HepG2 (cell line): ENCODE results near the gene GNL3. TPM values are rescaled to one million over a fixed set of nuclear protein-coding genes. Genes with fewer than 3 reads are reported as not detected.

ENCODE experiments used
- BRD4 ChIP-seq: sonication (generic); formaldehyde crosslinking; IDR thresholded peaks from 2 replicates; pipeline ENCODE4 v1.4.0; 2020; ENCODE audit warnings: missing genetic modification reagents
- DNMT1 ChIP-seq: sonication (generic); formaldehyde crosslinking; IDR thresholded peaks from 2 replicates; pipeline ENCODE4 v1.5.1; 2020; ENCODE audit warnings: mild to moderate bottlenecking, missing genetic modification reagents
- EED ChIP-seq: sonication (generic); formaldehyde crosslinking; IDR thresholded peaks from 2 replicates; pipeline ENCODE4 v1.5.0; 2020; ENCODE audit warnings: mild to moderate bottlenecking, missing genetic modification reagents
- ESRRA ChIP-seq: sonication (generic); formaldehyde crosslinking; IDR thresholded peaks from 2 replicates; pipeline ENCODE4 v1.5.1; 2020; ENCODE audit warnings: mild to moderate bottlenecking, low read depth, missing genetic modification reagents
- FOXC1 ChIP-seq: sonication (generic); formaldehyde crosslinking; IDR thresholded peaks from 2 replicates; pipeline ENCODE4 v1.8.0; 2022; ENCODE audit warnings: mild to moderate bottlenecking, missing genetic modification reagents, borderline replicate concordance
- KDM5B ChIP-seq: sonication (generic); formaldehyde crosslinking; IDR thresholded peaks from 2 replicates; pipeline ENCODE4 v1.4.0; 2020; ENCODE audit warnings: missing genetic modification reagents, mild to moderate bottlenecking, borderline replicate concordance
- MAF1 ChIP-seq: sonication (generic); formaldehyde crosslinking; IDR thresholded peaks from 2 replicates; pipeline ENCODE4 v1.5.0; 2020; ENCODE audit warnings: missing genetic modification reagents, borderline replicate concordance
- NR3C1 ChIP-seq: sonication (generic); formaldehyde crosslinking; IDR thresholded peaks from 2 replicates; pipeline ENCODE4 v1.4.0; 2020; ENCODE audit warnings: missing genetic modification reagents
- RXRA ChIP-seq: sonication (generic); formaldehyde crosslinking; IDR thresholded peaks from 2 replicates; pipeline ENCODE4 v1.5.1; 2020; ENCODE audit warnings: missing genetic modification reagents
- SUZ12 ChIP-seq: fragments of 150-350 bp; IDR thresholded peaks from 2 replicates; pipeline ENCODE4 v1.6.1; 2014; ENCODE audit warnings: low read depth, low read length
- TBP ChIP-seq: sonication (generic); formaldehyde crosslinking; IDR thresholded peaks from 2 replicates; pipeline ENCODE4 v1.5.0; 2020; ENCODE audit warnings: missing genetic modification reagents
- ZFP62 ChIP-seq: sonication (generic); formaldehyde crosslinking; IDR thresholded peaks from 2 replicates; pipeline ENCODE4 v1.4.0; 2020; ENCODE audit warnings: missing genetic modification reagents
- ZFP91 ChIP-seq: sonication (generic); formaldehyde crosslinking; IDR thresholded peaks from 2 replicates; pipeline ENCODE4 v1.9.0; 2022; ENCODE audit warnings: missing genetic modification reagents, mild to moderate bottlenecking, borderline replicate concordance
- ZIK1 ChIP-seq: sonication (generic); formaldehyde crosslinking; IDR thresholded peaks from 2 replicates; pipeline ENCODE4 v1.5.0; 2020; ENCODE audit warnings: mild to moderate bottlenecking, low read depth, missing genetic modification reagents, borderline replicate concordance
- ZMYM4 ChIP-seq: sonication (generic); formaldehyde crosslinking; IDR thresholded peaks from 2 replicates; pipeline ENCODE4 v1.8.1; 2023; ENCODE audit warnings: mild to moderate bottlenecking, missing genetic modification reagents
- ZNF143 ChIP-seq: sonication (generic); formaldehyde crosslinking; IDR thresholded peaks from 2 replicates; pipeline ENCODE4 v1.4.0; 2020; ENCODE audit warnings: missing genetic modification reagents
- ZNF160 ChIP-seq: sonication (generic); formaldehyde crosslinking; IDR thresholded peaks from 2 replicates; pipeline ENCODE4 v1.8.0; 2022; ENCODE audit warnings: mild to moderate bottlenecking, inconsistent platforms, missing genetic modification reagents
- ZNF18 ChIP-seq: sonication (generic); formaldehyde crosslinking; IDR thresholded peaks from 2 replicates; pipeline ENCODE4 v1.8.0; 2022; ENCODE audit warnings: mild to moderate bottlenecking, missing genetic modification reagents; ENCODE audit not compliant: insufficient replicate concordance
- ZNF296 ChIP-seq: sonication (generic); formaldehyde crosslinking; conservative IDR thresholded peaks from 2 replicates; pipeline ENCODE4 v1.5.0; 2020; ENCODE audit warnings: mild to moderate bottlenecking, missing genetic modification reagents
- ZNF335 ChIP-seq: sonication (generic); formaldehyde crosslinking; IDR thresholded peaks from 2 replicates; pipeline ENCODE4 v1.4.0; 2020; ENCODE audit warnings: missing genetic modification reagents
- ZNF558 ChIP-seq: sonication (generic); formaldehyde crosslinking; IDR thresholded peaks from 2 replicates; pipeline ENCODE4 v1.9.0; 2022; ENCODE audit warnings: mild to moderate bottlenecking, missing genetic modification reagents, borderline replicate concordance
- ZNF883 ChIP-seq: sonication (generic); formaldehyde crosslinking; IDR thresholded peaks from 2 replicates; pipeline ENCODE4 v1.5.1; 2020; ENCODE audit warnings: mild to moderate bottlenecking, missing genetic modification reagents; ENCODE audit errors: not compliant biosample characterization
- ZSCAN20 ChIP-seq: sonication (generic); formaldehyde crosslinking; IDR thresholded peaks from 2 replicates; pipeline ENCODE4 v1.4.0; 2020; ENCODE audit warnings: missing genetic modification reagents, mild to moderate bottlenecking, borderline replicate concordance
- ZXDC ChIP-seq: sonication (generic); formaldehyde crosslinking; IDR thresholded peaks from 2 replicates; pipeline ENCODE4 v1.5.0; 2020; ENCODE audit warnings: mild to moderate bottlenecking, missing genetic modification reagents
- polyA plus RNA-seq, 8 experiments: library from polyadenylated mRNA; depleted of rRNA in 3 of 8; stranded (reverse) in 7 of 8; unstranded in 1 of 8; fragments of >200 nt; fragmentation: Illumina TruSeq in 4 of 8; extraction: Trizol in 4 of 8; gene quantifications; 2 replicates each; pipeline versions ENCODE4 v1.2.1 to v1.2.3, GENCODE V29; 2011 to 2016; ENCODE audit warnings: low read depth in 4 of 8, missing spikeins in 1 of 8, mixed read lengths in 1 of 8; ENCODE audit not compliant: insufficient read depth in 1 of 8
- total RNA-seq, 5 experiments: library from RNA; depleted of rRNA; stranded (reverse); fragments of >200 nt; fragmentation: Illumina TruSeq; extraction: Trizol; gene quantifications; 2 replicates each; pipeline ENCODE4 v1.2.3, GENCODE V29; 2016; ENCODE audit warnings: low read depth in 1 of 5

GNL3 gene
- total and polyA plus RNA-seq, 2 of the 13 experiments (the other 11 are each of a cell fraction or from before 2014, with no cell fraction given), result 129 to 257 TPM

GRCh38 chr3:52704611-52705437 is 19.0 kb downstream of the GNL3 start (continued):
- TF ChIP-seq ZNF558 (CRISPR knock-in tag) (no peak; the same call in 1 of the 2 replicates), ZNF335 (peak; percentile 96), ZXDC (CRISPR knock-in tag) (no peak), ESRRA (CRISPR knock-in tag) (peak; percentile 59), KDM5B (CRISPR knock-in tag) (peak; percentile 48; the same call in 1 of the 2 replicates), ZNF143 (CRISPR knock-in tag) (no peak), ZNF296 (CRISPR knock-in tag) (no peak), ZMYM4 (CRISPR knock-in tag) (peak; percentile 71), ZNF160 (CRISPR knock-in tag) (peak; percentile 52; the same call in 1 of the 2 replicates), ZNF883 (CRISPR knock-in tag) (no peak), ZSCAN20 (no peak), DNMT1 (CRISPR knock-in tag) (no peak), FOXC1 (no peak), NR3C1 (CRISPR knock-in tag) (no peak), ZIK1 (CRISPR knock-in tag) (no peak), ZFP62 (CRISPR knock-in tag) (no peak), TBP (CRISPR knock-in tag) (no peak), RXRA (CRISPR knock-in tag) (peak; percentile 94), ZNF18 (CRISPR knock-in tag) (no peak), MAF1 (CRISPR knock-in tag) (no peak), ZFP91 (peak; percentile 40; the same call in 1 of the 2 replicates), EED (no peak), SUZ12 (no peak), BRD4 (CRISPR knock-in tag) (0 out of 2 replicates have a peak, but pooled peaks have one; percentile 68)
